Progenitor cell of endocrine pancreas (in vitro differentiated cells): ENCODE results near the gene DGKA. TPM values are rescaled to one million over a fixed set of nuclear protein-coding genes. Genes with fewer than 3 reads are reported as not detected.
A peak's percentile ranks its signal among the peaks of the same experiment; 100 is the strongest.

Experiments used
- DNase-seq: peaks from one replicate; pipeline ENCODE4 v3.0.0; 2021; ENCODE audit warnings: low spot score; ENCODE audit not compliant: unreplicated experiment
- H3K27ac Mint-ChIP-seq: 2 replicates; pipeline ENCODE4 v1.8.0; 2021; ENCODE audit warnings: mild to moderate bottlenecking, moderate library complexity, mixed read lengths
- H3K27me3 Mint-ChIP-seq: 2 replicates; pipeline ENCODE4 v1.8.0; 2021; ENCODE audit warnings: mixed read lengths
- H3K36me3 Mint-ChIP-seq: 2 replicates; pipeline ENCODE4 v1.8.0; 2022; ENCODE audit warnings: mixed read lengths; ENCODE audit not compliant: insufficient read depth
- H3K4me1 Mint-ChIP-seq: 2 replicates; pipeline ENCODE4 v1.8.0; 2021; ENCODE audit warnings: low read depth, mixed read lengths
- H3K4me3 Mint-ChIP-seq: 2 replicates; pipeline ENCODE4 v1.8.0; 2021; ENCODE audit warnings: low read depth, mild to moderate bottlenecking, moderate library complexity, mixed read lengths
- H3K9me3 Mint-ChIP-seq: 2 replicates; pipeline ENCODE4 v1.8.0; 2021; ENCODE audit warnings: low read depth, mixed read lengths
- CTCF ChIP-seq: fragments of 200-600 bp; sonication (generic); IDR thresholded peaks from one replicate; pipeline ENCODE4 v1.5.0; 2021; ENCODE audit warnings: antibody characterized with exemption, mild to moderate bottlenecking; ENCODE audit not compliant: unreplicated experiment
- total RNA-seq: library from RNA; stranded (reverse); gene quantifications from 2 replicates; pipeline ENCODE4 v1.2.1, GENCODE V29; 2021

DGKA gene
- total RNA-seq, 1 donor from 2014 or later, result 10.2 TPM

- peak; percentile 81 for TF ChIP-seq CTCF
These were observed 4.0 kb upstream of the DGKA start for GRCh38 chr12:55926738-55927587.

GRCh38 chr12:55927588-55928502 lies 3.1 kb upstream of the DGKA start, which contains the start of gene PYM1:
PYM1 (minus strand) TSS chr12:55927894; CDS start chr12:55927761, 133 bp downstream.
- Mint-ChIP-seq H3K36me3 (peaks cover 2% of the 10 kb centered on the region), H3K27me3 (peaks cover 13% of the 10 kb centered on the region), H3K27ac (peak within 1 kb of the TSS; percentile 99), H3K9me3 (no peaks in the 10 kb centered on the region), H3K4me3 (peak within 1 kb of the TSS; percentile 99), H3K4me1 (peaks cover 31% of the 10 kb centered on the region)
- peak; percentile 44 for DNase-seq
- peak; percentile 6 for TF ChIP-seq CTCF

More at GRCh38 chr12:55926738-55927587, 4.0 kb upstream of the DGKA start:
- Mint-ChIP-seq H3K4me3 (peak overlapping the region; percentile 99), H3K27me3 (peaks cover 6% of the 10 kb centered on the region), H3K4me1 (peaks cover 28% of the 10 kb centered on the region), H3K9me3 (no peaks in the 10 kb centered on the region), H3K36me3 (peaks cover 4% of the 10 kb centered on the region), H3K27ac (peak overlapping the region; percentile 99)
- peak; percentile 79 for DNase-seq

- Mint-ChIP-seq H3K27me3 (peaks cover 26% of the 10 kb centered on the region), H3K4me1 (peaks cover 31% of the 10 kb centered on the region), H3K36me3 (peaks cover 2% of the 10 kb centered on the region), H3K27ac (peak overlapping the region; percentile 45), H3K9me3 (no peaks in the 10 kb centered on the region), H3K4me3 (peak overlapping the region; percentile 56)
- DNase-seq, result no peak
- TF ChIP-seq CTCF, result no peak
These were observed 1.6 kb upstream of the DGKA start for GRCh38 chr12:55929306-55929791.

GRCh38 chr12:55931317-55931779 lies 386 bp downstream of the DGKA start:
- Mint-ChIP-seq H3K27me3 (peaks cover 46% of the 10 kb centered on the region), H3K4me1 (peaks cover 17% of the 10 kb centered on the region), H3K27ac (peak overlapping the region; percentile 81), H3K36me3 (no peaks in the 10 kb centered on the region), H3K9me3 (no peaks in the 10 kb centered on the region), H3K4me3 (peak overlapping the region; percentile 81)
- TF ChIP-seq CTCF, result no peak
- no peak for DNase-seq
